Caki2 (cell line): Measurements from ENCODE around the gene CADM1. TPM values are rescaled to one million over a fixed set of nuclear protein-coding genes. Genes with fewer than 3 reads are reported as not detected.

Experiments used
- DNase-seq: peaks from one replicate; pipeline ENCODE4 v3.0.0-alpha.2; 2015; ENCODE audit warnings: low read depth
- in situ Hi-C: cut with HindIII; loops from 2 replicates; pipeline ENCODE4 v1.10.0; 2016; ENCODE audit warnings: low sequenced_read_pairs, low pct_unique_long_range_greater_than_20kb, mixed read lengths
- total RNA-seq: library from RNA; depleted of rRNA; stranded (reverse); fragments of >200 nt; shearing (Covaris generic); gene quantifications from 2 replicates; pipeline ENCODE4 v1.2.3, GENCODE V29; 2014; ENCODE audit warnings: low replicate concordance

CADM1 gene
- total RNA-seq, 1 experiment from 2014 or later: 28.2 TPM

DNA sequence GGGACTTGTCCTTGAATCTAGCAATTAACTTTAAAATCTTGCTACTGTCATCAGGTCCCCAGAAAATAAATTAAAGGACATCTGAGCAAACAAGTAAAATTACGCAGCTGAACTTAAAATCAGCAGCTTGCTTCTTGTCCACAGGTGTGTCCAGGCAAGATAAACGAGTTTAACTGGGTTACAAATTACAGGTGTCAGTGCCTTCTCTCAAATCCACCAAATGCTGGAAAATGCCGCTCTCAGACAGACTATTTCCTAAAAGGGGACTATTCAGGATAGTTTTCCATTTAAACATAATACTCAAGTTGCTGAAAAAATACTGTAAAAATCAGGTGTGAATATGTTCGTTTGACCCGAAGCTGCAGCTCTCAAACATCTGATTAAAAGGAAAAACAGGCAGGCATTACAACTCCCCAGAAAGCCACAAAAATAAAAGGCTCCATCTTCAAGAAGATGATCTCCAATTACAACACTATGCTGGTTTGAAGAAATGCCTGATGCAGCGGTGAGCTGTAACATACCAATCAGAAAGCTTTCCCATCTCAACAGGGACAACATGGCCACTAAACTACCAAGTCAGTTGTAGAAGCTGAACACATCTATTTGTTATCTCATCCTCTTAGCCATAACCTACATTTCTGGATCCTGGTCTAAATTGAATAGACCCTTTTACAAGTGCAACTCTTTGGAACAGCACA is 82.1 kb downstream of the CADM1 start:
- DNase-seq: no peak
- in situ Hi-C loops: no loop called here

DNA sequence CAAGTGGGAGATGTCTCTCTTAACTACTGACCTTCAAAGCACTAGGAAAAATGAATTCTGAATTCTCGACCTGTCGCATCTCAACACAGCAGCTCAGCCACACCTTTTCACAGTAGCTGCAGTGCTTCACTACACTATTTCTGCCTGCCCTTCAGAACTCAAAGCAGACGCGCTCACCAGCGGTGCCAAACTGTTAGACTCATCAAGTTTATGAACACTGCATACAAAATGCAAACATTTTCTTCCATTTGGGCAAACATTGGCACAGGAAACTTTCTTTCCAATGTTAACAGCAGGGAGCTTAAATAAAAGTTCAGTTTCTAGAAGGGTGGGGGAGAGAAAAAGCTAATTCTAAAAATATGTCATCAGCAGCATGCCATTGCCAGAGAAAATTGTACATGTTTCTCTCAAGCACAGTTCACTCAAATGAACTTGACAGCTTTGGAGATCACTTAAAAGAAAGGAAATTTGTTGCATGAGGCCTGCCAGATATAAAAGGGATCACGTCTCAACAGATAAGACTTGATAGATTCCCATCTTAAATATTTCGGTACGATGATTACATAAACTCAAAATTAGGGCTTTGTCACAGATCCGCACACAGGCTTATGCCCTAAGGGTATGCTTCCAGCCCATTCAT is 82.7 kb downstream of the CADM1 start:
- DNase-seq: no peak
- in situ Hi-C loops: no loop called here

DNA sequence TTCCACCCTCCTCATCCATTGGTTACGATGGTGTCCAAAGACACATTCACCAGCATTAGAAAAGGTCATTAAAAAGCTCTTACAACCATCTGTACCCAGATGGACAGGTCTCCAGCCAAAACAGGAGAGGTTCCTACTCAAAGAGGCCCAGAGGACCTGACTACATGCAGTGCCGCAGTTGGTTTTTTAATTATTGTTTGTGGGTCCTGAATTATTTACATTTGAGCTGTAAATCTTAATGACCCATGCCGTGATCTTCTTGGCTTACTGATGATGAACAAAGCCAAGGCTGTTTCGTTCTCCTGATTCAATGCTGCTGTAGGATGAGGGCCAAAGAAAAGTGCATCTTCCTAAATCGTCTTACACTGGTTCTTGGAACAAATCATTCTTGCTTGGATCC is 83.7 kb downstream of the CADM1 start:
- in situ Hi-C loops: no loop called here
- DNase-seq: no peak

GRCh38 chr11:115418626-115419025 is 85.6 kb downstream of the CADM1 start:
- no peak for DNase-seq
- in situ Hi-C loops: no loop called here

DNA sequence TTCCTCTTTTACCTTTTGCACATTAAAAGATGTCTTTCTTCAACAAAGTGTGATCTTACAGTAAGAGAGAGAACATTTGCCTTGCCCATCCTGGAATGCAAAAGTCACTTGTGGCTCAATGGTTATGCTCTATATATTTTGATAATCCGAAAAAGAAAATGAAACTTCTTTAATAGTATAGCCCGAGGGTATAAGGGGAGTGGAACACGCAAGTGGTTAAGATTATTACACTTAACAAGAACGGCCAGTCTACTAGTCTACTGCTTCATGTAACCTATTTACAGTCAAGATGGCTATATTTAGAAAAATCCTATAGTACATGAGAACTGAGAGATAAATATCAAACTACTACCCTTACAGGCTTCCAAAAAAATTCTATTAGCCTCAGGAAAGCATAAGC is 86.1 kb downstream of the CADM1 start:
- no peak for DNase-seq
- in situ Hi-C loops: no loop called here

DNA sequence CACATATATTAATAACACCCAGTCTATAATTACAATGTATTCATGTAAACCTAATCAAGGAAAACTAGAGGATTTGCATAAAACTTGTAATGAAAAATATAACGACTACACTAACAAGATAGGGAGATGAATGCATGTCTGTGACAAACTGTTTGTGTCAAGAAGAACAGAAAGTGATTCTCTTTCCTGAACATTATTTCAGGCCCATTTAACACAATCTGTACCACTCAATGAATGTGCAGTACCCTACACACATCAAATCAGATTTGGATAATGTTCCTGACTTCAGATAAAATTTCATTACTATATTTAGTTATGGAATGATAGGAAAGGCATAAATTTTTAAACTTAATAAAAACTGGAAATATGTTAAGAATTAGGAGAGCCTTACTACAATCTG is 93.1 kb downstream of the CADM1 start:
- in situ Hi-C loops: no loop called here
- no peak for DNase-seq

DNA sequence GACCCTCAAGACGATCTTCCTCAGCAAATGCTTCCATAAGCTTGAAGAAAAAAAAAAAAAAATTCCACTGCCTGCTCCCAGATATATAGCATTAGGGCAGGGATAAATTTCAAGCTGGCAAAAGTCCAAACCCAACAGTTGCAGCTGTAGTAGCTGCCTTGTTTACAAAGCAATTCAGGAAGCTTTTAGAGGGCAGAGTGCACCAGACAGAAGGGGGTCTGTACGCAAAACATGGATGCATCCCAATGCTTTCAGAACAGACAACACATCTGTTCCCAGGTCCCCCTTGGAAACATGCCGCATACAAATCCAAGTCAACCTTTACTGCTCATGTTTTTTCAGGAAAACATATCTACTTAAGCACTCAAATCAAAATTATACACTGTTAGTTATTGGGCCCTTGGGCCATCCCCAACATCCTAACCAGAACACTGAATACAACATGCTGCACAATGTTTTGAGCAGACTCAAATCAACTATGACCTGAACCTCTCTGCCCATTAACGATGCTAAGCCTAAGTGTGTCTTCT is 94.5 kb downstream of the CADM1 start:
- in situ Hi-C loops: no loop called here
- no peak for DNase-seq

DNA sequence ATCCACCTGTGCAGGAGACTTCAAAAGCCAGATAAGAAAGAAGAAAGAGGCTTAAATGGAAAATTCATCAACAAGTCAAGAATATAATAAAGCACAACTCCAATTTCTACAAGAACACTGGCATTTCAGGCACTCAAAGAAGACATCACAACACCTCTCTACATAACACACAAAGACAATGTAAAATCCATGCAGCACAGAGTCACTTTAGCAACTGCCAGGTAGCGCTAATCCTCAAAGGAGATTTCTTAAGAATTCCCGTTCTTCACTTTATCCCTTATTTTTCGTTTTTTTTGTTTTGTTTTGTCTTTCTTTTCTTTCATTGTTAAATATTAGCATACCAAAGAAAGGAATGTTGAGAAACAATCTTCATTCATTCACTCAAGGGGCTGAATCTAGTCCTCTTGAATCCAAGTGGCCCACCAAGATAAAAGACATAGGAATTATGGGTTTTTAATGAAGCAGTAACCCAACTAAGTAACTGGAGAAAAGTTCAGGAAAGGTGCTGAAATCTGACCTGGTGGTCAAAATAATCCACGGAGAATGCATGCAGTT is 95.0 kb downstream of the CADM1 start:
- in situ Hi-C loops: no loop called here
- no peak for DNase-seq

GRCh38 chr11:115408036-115408921 is 95.9 kb downstream of the CADM1 start:
- DNase-seq: no peak
- in situ Hi-C loops: no loop called here

- in situ Hi-C loops: no loop called here
- no peak for DNase-seq
These were observed 96.7 kb downstream of the CADM1 start for GRCh38 chr11:115407496-115407895.

DNA sequence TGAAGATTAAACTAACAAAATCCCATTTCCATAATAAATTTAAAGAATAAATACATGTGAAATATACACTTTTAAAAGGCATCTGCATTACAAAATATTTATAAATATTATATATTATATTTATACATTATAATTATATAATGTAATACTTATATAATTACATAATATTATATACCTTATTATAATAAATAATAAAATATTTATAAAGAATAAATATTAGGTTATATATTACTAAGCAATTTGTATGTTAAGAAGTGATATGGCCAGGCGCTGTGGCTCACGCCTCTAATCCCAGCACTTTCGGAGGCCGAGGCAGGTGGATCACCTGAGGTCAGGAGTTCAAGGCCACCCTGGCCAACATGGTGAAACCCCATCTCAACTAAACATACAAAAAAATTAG is 97.8 kb downstream of the CADM1 start:
- in situ Hi-C loops: no loop called here
- DNase-seq: no peak

DNA sequence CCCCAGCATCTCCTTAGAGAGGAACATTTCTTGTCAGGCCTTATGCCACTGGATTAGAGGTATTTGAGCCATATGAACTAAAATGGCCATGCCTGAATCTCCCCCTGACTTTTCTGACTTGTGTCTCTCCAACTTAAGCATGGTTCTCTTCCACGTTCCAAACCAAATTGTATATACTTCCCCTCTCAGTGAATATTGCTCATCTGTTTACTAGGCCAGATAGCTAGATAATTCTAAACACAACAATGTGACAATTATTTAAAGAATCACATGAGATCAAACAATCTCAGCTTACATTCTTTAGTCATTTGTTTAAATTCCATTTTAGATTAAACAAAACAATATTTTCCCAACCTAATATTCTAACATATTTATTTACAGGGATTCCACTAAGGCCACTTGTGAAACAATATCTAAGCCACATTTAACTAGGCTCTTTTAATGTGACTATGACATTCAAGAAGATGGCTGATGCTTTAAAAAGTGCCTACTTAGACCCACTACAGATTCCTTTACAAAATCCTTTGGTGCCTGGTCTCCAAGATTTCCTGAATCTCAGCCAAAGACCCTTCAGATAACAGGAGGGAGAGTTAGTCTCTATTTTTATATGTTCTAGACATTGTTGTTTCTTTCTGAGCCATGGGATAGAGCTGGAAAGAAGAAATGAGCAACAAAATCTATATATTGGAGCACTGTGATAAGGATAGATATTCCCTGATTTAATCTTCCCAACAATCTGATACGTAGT is 105.7 kb downstream of the CADM1 start:
- no peak for DNase-seq
- in situ Hi-C loops: no loop called here

GRCh38 chr11:115396533-115396932 is 107.7 kb downstream of the CADM1 start:
- in situ Hi-C loops: no loop called here
- no peak for DNase-seq

DNA sequence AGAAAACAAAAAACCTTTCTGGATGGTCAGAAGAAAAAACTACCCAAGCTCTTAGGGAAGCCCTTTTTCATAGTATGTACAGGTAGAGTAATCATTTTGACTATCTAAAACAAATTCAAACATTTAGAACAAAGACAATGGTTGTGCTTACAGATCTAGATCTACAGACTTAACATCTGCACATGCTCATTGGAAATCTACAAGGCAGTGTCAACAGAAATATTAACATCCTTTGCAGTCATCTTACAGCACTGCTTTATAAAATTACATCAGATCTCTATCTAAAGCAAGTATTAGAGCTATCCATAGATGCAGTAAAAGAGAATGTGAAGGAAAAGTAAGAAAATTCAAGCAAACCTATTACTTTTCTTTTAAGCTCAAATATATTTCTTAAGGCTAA is 110.3 kb downstream of the CADM1 start:
- DNase-seq: no peak
- in situ Hi-C loops: no loop called here

DNA sequence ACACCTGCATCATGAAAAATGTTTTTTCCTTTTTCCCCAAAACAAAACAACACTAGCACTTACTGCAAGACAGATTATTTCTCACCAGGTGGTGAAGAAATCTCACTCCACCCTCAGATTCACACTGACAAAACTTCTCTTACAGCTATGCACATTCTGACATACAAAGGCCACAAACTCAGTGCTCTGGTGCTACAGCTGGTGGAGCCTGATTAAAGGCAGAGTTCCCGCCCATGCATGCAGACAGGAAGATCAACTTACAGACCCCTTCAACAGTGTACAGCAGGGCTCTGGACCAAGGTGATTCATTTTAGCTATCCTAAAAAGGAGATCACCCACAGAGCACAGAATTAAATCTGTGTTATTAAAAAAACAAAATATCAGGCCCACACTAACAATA is 112.6 kb downstream of the CADM1 start:
- DNase-seq: no peak
- in situ Hi-C loops: no loop called here

- in situ Hi-C loops: no loop called here
- no peak for DNase-seq
These were observed 113.1 kb downstream of the CADM1 start for GRCh38 chr11:115391160-115391559.

DNA sequence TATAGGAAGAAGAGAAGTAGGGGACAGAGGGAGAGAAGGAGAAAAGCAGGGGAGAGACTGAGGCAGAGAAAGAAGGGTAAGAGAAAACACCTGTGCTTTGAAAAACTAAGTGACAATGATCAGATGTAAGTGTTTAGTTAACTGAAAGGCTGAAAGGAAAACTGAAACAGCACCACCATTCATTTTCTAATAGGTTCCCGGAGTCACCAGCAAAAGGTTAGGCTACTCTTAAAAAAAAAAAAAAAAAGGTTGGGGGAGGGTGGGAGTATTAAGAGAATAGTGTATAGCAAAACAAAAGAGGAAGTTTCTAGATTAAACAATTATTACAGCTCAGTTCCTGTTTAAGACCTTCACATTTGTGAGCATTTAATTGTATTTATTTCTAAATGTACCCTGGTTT is 113.8 kb downstream of the CADM1 start:
- DNase-seq: no peak
- in situ Hi-C loops: no loop called here

DNA sequence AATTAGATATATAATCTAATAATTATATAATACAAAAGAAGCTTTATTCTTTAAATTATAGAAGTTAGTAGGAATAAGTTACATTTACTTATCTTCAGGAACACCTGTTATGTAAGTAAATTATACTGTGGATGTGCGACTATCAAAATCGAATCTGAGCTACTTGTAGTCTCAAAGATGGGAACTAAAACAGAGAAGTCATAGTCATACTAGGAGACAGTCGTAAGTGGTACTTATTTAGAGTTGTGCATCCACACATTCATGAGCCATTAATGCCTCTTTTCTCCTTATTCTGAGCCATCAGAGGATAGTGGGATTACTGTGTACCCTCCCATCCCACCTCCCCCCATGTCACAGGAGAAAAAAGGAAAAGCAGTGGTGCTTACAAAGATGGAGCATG is 114.4 kb downstream of the CADM1 start:
- in situ Hi-C loops: no loop called here
- DNase-seq: no peak
